Stimulated activated effector memory CD8-positive, alpha-beta T cell treated with anti-CD3 and anti-CD28 coated beads, Interleukin-12 subunit alpha, Interleukin-12 subunit beta, amount 100 ng/mL, for 72 hours (primary cell): ENCODE data around the gene SLC35A3.
A peak's percentile ranks its signal among the peaks of the same experiment; 100 is the strongest.

Source experiments
- ATAC-seq: fragments of 150-1000 bp; cut with Tn5 transposase; 2 replicates; pipeline ENCODE4 v1.10.0; 2021
- DNase-seq, 2 donors: peaks; one replicate each; pipeline ENCODE4 v3.0.0; 2021 to 2022; ENCODE audit warnings: low spot score in 2 of 2
- H3K27ac Mint-ChIP-seq: one replicate; pipeline ENCODE4 v1.8.0; 2022; ENCODE audit warnings: mild to moderate bottlenecking, mixed read lengths
- H3K36me3 Mint-ChIP-seq: one replicate; pipeline ENCODE4 v1.8.0; 2022; ENCODE audit warnings: mild to moderate bottlenecking, mixed read lengths
- H3K4me1 Mint-ChIP-seq: one replicate; pipeline ENCODE4 v1.8.0; 2022; ENCODE audit warnings: mixed read lengths
- H3K4me3 Mint-ChIP-seq: one replicate; pipeline ENCODE4 v1.8.0; 2022; ENCODE audit warnings: mild to moderate bottlenecking, mixed read lengths
- H3K9me3 Mint-ChIP-seq: one replicate; pipeline ENCODE4 v1.8.0; 2022; ENCODE audit warnings: mixed read lengths

Gene SLC35A3

DNA sequence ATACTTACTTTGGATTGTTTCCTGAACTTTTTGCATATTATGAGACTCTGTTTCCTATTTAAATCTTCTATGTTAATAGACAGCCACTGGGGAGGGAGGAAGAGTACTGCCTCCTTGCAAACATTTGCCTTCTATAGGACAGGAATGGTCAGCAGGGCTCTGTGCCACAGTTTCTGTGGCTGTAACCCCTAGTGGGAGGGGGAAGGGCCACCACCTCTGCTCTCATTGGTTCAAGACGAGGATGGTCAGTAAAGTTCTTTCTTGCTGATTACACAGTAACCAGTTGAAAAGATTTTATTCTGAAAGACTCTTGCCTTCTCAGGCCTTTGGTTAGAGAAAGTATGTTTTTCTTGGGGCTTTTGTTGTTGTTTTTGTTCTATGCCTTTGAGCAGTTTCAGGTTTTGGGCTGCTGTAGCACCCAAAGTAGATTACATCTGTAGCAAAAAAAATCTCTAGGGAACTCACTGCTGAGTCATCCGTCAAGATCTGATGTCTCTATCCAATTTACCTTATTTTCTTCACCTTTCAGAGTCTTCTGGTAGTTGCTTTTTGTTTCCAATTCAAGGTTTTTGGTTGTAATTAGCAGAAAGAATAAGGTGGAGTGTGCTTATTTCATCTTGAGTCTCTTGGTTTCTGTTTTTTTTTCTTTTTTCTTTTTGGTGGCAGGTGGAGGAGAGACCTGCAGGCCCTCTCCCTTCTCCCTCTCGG lies 23.1 kb downstream of the SLC35A3 start:
- no peak for ATAC-seq
- Mint-ChIP-seq H3K36me3 (peaks cover 26% of the 10 kb centered on the region), H3K4me3 (no peak overlapping the region), H3K9me3 (no peaks in the 10 kb centered on the region), H3K27ac (peak overlapping the region; percentile 43), H3K4me1 (peaks cover 7% of the 10 kb centered on the region)
- DNase-seq = no peak

DNA sequence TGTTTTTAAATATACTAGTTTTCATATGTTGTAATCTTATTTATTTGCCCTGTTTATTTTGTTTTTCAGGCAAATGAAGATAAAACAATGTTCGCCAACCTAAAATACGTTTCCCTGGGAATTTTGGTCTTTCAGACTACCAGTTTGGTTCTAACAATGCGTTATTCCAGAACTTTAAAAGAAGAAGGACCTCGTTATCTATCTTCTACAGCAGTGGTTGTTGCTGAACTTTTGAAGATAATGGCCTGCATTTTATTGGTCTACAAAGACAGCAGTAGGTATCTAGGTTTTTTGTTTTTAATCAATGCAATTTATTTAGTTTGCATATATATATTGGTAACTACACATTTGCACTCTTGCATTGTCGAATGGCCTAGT lies 23.7 kb downstream of the SLC35A3 start:
- Mint-ChIP-seq H3K9me3 (no peaks in the 10 kb centered on the region), H3K27ac (peak overlapping the region; percentile 43), H3K4me1 (peaks cover 7% of the 10 kb centered on the region), H3K36me3 (peaks cover 30% of the 10 kb centered on the region), H3K4me3 (no peak overlapping the region)
- ATAC-seq = no peak
- no peak for DNase-seq

DNA sequence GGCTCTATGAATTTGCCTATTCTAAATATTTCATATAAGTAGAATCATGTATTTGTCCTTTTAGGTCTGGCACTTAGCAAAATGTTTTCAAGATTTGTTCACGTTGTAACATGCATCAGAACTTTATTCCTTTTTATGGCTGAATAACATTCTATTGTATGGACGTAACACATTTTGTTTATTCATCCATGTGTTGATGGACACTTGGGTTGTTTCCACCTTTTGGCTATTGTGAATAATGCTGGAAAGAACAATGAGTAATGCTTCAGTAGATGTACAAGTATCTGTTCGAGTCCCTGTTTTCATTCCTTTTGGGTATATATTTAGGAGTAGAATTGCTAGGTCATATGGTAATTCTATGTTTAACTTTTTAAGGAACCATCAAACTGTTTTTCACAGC lies 24.7 kb downstream of the SLC35A3 start:
- Mint-ChIP-seq H3K9me3 (no peaks in the 10 kb centered on the region), H3K27ac (no peak overlapping the region), H3K4me3 (no peak overlapping the region), H3K4me1 (peaks cover 7% of the 10 kb centered on the region), H3K36me3 (peaks cover 33% of the 10 kb centered on the region)
- ATAC-seq = no peak
- no peak for DNase-seq

DNA sequence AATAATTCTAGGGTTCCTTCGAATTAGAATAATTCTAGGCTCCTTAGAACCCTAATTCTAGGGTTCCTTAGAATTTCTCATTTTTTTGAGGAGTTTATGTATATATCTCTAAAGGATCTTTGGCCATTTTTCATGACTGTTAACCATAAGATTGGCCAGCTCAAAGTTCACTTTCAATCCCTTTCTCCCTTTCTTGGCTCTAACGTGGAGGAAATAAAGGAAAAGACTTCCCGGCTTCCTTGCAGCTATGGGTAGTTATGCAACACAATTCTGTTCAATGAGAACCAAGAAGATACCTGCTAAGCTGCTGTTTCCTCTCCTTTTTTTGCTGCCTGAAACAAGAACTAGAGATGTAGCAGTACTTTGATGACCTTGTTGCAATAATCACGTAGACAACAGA lies 27.2 kb downstream of the SLC35A3 start:
- no peak overlapping the region for H3K27ac Mint-ChIP-seq
- DNase-seq (no peak), ATAC-seq (no peak)
- H3K4me3 Mint-ChIP-seq = no peak overlapping the region
- H3K4me1 Mint-ChIP-seq = peaks cover 13% of the 10 kb centered on the region
- no peaks in the 10 kb centered on the region for H3K9me3 Mint-ChIP-seq
- H3K36me3 Mint-ChIP-seq = peaks cover 51% of the 10 kb centered on the region

DNA sequence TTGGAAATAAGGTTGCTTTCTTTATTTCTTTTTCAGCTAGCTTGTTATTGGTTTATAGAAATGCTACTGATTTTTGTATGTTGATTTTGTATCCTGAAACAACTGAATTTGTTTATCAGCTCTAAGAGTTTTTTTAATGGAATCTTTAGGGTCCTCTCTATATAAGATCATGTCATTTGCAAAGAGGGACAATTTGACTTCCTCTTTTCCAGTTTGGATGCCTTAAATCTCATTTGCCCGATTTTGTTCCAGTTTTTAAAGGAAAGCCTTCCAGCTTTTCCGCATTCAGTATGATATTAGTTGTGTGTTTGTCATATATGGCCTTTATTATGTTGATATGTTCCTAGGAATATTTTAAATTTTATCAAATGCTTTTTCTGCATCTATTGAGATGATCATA lies 31.7 kb downstream of the SLC35A3 start:
- no peak overlapping the region for H3K27ac Mint-ChIP-seq
- H3K9me3 Mint-ChIP-seq = peaks cover 6% of the 10 kb centered on the region
- H3K4me3 Mint-ChIP-seq = no peak overlapping the region
- H3K36me3 Mint-ChIP-seq = peaks cover 57% of the 10 kb centered on the region
- no peak for ATAC-seq
- H3K4me1 Mint-ChIP-seq = peaks cover 17% of the 10 kb centered on the region
- DNase-seq = no peak

DNA sequence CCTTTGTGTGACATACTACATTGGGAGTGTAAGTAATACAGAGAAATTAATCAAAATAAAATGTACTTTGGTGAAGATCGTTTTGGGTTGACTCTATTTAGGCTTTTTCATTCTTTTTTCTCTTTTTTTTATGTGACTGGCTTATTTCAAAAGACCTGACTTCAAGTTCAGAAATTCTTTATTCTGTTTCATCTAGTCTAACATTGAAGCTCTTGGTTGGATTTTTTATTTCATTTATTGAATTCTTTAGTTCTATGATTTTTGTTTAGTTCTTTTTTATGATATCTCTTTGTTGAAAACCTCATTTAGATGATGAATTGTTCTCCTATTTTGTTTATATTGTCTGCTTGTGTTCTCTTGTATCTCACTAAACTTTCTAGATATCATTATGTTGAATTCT lies 35.6 kb downstream of the SLC35A3 start:
- Mint-ChIP-seq H3K4me3 (no peak overlapping the region), H3K9me3 (peaks cover 6% of the 10 kb centered on the region), H3K4me1 (peaks cover 17% of the 10 kb centered on the region), H3K36me3 (peaks cover 41% of the 10 kb centered on the region), H3K27ac (no peak overlapping the region)
- no peak for DNase-seq
- ATAC-seq = no peak

DNA sequence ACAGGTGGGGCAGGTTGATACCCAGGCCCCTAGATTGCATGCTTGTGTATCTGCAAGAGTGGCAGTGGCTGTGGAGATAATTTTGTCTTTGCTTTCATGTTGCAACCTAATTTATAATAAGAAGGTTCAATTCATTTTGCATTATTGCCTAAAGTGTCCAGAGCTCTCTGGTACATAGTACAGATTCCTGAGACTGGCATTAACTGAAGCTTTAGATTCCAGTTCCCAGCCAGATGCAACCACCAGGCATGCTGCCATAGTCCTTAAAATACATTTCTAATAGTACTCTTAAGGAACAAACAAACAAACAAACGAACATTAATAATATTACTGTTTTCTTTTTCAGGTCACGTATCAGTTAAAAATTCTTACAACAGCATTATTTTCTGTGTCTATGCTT lies 36.9 kb downstream of the SLC35A3 start:
- no peak for ATAC-seq
- Mint-ChIP-seq H3K4me3 (no peak overlapping the region), H3K27ac (no peak overlapping the region), H3K4me1 (peaks cover 11% of the 10 kb centered on the region), H3K9me3 (peaks cover 6% of the 10 kb centered on the region), H3K36me3 (peaks cover 33% of the 10 kb centered on the region)
- DNase-seq = no peak

DNA sequence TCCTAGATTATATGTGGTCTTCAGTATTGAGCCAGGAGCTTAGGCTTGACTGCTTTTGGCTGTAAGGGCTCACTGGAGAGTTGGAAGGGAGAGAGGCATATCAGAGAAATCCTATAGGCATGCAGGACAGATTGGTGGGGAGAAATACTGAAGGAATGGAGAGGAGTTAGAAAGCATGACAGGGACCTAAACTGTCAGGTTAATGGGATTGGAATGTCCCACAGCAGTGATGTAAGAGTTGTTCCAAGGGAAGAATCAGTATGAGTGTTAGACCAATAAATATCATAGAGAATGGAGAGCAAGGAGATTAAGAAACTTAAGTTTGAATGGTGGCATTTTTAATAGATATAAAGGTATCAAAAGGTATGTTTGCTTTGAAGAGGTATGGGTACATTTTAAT lies 39.7 kb downstream of the SLC35A3 start:
- Mint-ChIP-seq H3K9me3 (peaks cover 6% of the 10 kb centered on the region), H3K4me3 (no peak overlapping the region), H3K27ac (no peak overlapping the region), H3K36me3 (peaks cover 22% of the 10 kb centered on the region), H3K4me1 (no peaks in the 10 kb centered on the region)
- DNase-seq = no peak
- no peak for ATAC-seq

DNA sequence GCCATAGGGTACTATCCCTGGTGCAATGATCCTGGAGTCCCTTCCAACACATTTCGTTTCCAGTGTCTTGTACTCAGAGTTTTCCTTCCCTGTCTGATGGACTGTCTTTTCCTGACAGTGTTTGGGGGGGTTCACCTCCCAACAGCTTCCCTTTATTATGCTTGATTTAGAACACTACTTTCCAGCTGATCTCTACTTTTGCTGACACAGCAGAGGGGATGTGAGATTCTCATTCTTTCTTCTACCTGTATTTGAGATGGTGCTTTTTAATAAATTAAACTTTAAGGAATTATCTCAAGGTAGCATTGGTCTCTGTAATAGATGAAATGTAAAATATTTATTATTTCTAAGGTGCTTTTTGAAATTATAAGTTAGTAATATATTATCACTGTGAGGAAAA lies 41.0 kb downstream of the SLC35A3 start:
- DNase-seq (no peak), ATAC-seq (no peak)
- Mint-ChIP-seq H3K4me1 (no peaks in the 10 kb centered on the region), H3K27ac (no peak overlapping the region), H3K9me3 (no peaks in the 10 kb centered on the region), H3K36me3 (peaks cover 16% of the 10 kb centered on the region), H3K4me3 (no peak overlapping the region)

DNA sequence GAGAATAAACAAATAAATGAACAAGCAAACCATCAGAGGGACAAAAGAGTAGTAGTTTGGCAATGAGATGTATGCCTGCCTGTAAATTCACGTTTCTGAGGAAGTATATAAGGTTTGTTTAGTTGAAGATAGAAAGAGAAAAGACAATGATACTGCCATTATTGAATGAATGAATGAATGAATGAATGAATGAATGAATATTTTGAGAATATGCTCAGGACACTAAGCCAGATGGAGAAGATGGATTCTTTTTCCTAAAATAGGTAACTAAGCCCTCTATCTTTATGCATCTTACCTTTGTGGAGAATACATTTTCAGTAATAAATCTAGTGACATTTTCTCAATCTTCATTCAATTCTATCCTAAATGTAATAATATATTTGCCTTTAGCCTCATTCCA lies 49.4 kb downstream of the SLC35A3 start:
- DNase-seq (no peak), ATAC-seq (no peak)
- H3K4me3 Mint-ChIP-seq = no peak overlapping the region
- peaks cover 29% of the 10 kb centered on the region for H3K36me3 Mint-ChIP-seq
- no peaks in the 10 kb centered on the region for H3K9me3 Mint-ChIP-seq
- H3K4me1 Mint-ChIP-seq = no peaks in the 10 kb centered on the region
- no peak overlapping the region for H3K27ac Mint-ChIP-seq

DNA sequence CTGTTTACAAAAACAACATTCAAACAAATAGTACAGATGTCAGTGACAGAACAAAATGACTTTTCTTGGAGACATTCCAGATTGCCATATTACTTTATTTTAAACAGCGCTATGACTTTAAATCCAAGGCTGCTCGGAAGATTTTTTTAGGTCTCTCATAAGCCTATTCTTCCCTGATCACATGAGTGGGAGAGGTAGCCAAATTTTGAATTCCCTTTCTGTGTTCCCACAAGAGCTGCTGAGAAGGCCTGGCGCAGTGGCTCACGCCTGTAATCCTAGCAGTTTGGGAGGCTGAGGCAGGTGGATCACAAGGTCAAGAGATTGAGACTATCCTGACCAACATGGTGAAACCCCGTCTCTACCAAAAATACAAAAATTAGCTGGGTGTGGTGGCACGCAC lies 53.7 kb downstream of the SLC35A3 start:
- ATAC-seq = no peak
- H3K4me1 Mint-ChIP-seq = peaks cover 5% of the 10 kb centered on the region
- no peaks in the 10 kb centered on the region for H3K9me3 Mint-ChIP-seq
- peaks cover 20% of the 10 kb centered on the region for H3K36me3 Mint-ChIP-seq
- no peak overlapping the region for H3K4me3 Mint-ChIP-seq
- H3K27ac Mint-ChIP-seq = no peak overlapping the region
- DNase-seq = no peak

DNA sequence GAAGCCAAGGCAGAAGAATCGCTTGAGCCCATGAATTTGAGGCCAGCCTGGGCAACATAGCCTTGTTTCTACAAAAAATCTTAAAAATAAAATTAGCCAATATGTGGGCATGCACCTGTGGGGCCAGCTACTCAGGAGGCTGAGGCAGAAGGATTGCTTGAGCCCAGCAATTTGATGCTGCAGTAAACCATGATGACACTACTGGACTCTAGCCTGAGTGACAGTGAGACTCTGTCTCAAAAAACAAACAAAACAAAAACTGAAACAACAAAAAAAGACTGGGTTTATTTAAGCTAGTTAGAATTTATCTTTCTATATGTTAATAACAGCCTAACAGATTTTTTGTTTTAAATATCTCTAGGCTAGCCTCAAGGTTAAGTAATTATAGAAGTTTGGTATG lies 57.4 kb downstream of the SLC35A3 start:
- Mint-ChIP-seq H3K4me3 (no peak overlapping the region), H3K27ac (no peak overlapping the region), H3K4me1 (peaks cover 12% of the 10 kb centered on the region), H3K36me3 (peaks cover 22% of the 10 kb centered on the region), H3K9me3 (no peaks in the 10 kb centered on the region)
- no peak for DNase-seq
- no peak for ATAC-seq

DNA sequence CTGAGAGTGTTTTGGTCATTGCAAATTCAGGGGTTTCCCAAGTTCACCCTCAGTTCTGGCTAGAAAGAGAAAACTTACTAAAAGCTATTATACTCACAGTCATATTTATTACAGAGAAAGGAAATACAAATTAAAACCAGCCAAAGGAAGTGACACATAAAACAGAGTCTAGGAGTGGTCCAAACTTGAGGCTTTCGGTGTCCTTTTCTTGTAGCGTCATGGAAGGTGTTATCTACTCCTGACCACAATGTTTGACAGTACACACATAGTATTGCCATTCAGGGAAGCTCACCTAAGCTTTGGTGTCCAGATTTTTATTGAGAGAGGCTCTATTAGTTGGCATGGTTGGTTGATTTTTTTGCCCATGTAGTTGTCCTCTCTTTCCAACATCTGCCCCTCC lies 59.0 kb downstream of the SLC35A3 start:
- peak; percentile 99 for ATAC-seq
- DNase-seq = peak in 1 of 2 donors; percentile 63
- Mint-ChIP-seq H3K9me3 (no peaks in the 10 kb centered on the region), H3K27ac (peak overlapping the region; percentile 88), H3K36me3 (peaks cover 19% of the 10 kb centered on the region), H3K4me1 (peaks cover 12% of the 10 kb centered on the region), H3K4me3 (peak overlapping the region; percentile 57)

DNA sequence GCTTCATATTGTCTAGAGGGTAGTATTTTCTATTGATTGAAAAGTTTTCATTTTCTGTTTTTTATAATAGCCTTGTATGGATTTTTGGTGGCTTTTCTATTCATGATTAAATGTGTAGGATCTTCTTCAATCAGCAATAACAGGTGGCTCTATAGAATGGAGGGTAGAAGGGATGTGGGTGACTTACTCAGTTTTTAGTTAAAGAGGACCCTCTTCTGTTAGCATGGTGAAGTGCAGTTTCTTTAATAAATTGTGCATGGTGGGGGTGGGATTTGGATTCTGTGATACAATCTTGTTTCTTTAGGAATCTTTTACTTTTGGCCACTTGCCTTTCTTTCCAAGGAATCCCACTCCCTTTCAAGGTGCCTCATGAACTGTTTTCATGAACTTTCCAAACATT lies 64.7 kb downstream of the SLC35A3 start:
- no peak overlapping the region for H3K4me3 Mint-ChIP-seq
- DNase-seq (no peak), ATAC-seq (no peak)
- H3K9me3 Mint-ChIP-seq = no peaks in the 10 kb centered on the region
- H3K27ac Mint-ChIP-seq = no peak overlapping the region
- H3K36me3 Mint-ChIP-seq = peaks cover 45% of the 10 kb centered on the region
- peaks cover 21% of the 10 kb centered on the region for H3K4me1 Mint-ChIP-seq

DNA sequence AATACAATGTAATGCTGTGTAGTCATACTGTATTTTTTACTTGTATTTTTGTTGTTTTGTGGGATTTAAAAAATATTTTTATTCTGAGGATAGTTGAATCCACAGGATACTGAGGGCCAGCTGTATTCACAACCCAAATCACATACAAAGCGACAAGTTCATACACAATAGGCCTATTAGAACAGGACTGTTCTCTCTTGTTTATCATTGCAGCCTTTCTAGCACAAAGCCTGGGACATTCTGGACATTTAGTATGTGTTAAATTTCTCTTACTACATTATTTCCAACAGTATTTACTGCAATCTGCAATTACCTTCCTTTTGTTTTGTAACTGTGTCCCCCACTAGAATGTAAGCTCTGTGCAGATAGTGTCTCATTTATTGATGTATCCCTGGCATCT lies 65.4 kb downstream of the SLC35A3 start:
- Mint-ChIP-seq H3K36me3 (peaks cover 52% of the 10 kb centered on the region), H3K4me3 (peak overlapping the region; percentile 93), H3K27ac (no peak overlapping the region), H3K4me1 (peaks cover 27% of the 10 kb centered on the region), H3K9me3 (no peaks in the 10 kb centered on the region)
- DNase-seq (no peak), ATAC-seq (no peak)

DNA sequence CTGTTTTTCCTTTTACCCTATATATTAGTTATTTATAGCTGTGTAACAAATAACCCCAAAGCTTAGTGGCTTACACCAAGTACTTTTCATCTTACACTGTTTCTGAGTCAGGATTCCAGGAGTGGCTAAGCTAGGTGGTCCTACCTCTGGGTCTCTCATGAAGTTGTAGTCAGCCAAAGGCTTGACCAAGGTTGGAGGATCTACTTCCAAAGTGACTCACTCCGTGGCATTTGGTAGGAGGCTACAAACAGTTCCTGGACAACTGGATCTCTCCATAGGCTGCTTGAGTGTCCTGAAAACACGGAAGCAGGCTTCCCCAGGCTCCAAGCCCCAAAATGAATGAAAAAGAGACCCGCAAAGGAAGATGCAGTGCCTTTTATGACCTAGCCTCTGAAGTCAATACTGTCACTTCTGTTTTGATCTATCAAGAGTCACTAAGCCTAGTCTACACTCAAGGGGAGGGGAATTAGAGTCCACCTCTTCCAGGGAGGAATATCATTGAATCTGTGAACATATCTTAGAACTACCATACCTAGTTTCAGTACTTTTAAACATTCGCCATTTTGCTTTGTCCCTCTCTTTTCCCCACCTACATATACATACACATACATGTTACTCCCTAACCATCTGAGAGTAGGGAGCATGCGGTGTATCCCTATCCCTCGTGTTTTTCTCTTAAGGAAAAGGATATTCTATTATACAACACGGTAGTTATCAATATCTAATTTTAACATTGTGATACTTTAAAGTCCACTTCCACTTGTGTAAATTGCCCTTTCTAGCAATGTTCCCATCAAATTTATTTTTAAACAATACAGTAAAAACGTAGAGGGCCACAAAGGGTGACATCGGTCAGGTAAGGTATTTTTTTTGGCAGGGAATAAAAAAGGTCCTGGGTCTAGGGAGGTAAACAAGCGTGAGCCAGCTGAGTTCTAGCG lies 67.2 kb downstream of the SLC35A3 start:
- no peak for ATAC-seq
- H3K4me1 Mint-ChIP-seq = peaks cover 37% of the 10 kb centered on the region

More for the DNA sequence above, 67.2 kb downstream of the SLC35A3 start:
- peaks cover 62% of the 10 kb centered on the region for H3K36me3 Mint-ChIP-seq
- no peak for DNase-seq
- peak overlapping the region; percentile 99 for H3K27ac Mint-ChIP-seq
- H3K4me3 Mint-ChIP-seq = peak overlapping the region; percentile 93
- no peaks in the 10 kb centered on the region for H3K9me3 Mint-ChIP-seq
